Hematopoietic multipotent progenitor cell treated with erythropoietin and hydrocortisone succinate and interleukin-3 and kit ligand, for 15 days (in vitro differentiated cells): Measurements from ENCODE around the gene CHRM3.

ENCODE experiments used
- DNase-seq: peaks from one replicate; pipeline ENCODE4 v3.0.0-alpha.2; 2015; ENCODE audit warnings: low spot score

The CHRM3 gene

DNA sequence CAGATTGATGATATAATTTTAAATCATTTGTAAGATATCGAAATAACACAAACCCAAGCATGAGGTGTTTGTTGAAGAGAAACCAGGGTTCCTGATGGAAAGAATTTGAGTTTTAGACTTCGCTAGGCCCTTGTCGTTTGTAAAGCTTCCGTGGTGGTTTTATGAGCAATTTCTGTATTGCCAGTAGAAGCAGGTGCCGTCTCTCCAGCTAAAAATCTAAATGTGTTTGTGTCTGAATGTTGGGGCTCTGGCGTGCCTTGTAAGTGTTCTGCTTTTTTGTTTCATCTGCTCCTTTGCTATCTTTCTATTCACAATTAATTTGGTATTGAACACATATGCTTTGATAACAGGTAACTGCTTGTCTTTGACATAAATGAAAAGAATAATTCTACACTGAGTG lies 27.5 kb downstream of the CHRM3 start:
- no peak for DNase-seq

DNA sequence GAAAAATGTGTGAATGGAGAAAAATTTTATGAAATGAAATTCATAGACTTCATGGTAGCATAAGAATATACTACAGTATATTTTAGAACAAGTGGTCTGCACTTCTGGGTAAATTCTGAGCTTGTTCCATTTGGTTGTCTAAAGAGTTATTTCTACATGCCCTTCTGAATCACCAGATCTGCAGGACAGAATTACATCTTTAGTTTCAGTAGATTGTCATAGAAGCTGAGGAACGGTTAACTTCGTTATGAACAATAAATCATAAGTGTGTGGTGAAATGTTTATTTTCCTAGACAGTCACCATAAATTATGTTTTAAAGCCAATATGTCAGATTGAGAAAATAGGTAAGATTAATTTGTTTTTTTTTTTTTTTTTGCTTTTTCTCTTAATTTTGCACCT lies 30.9 kb downstream of the CHRM3 start:
- no peak for DNase-seq

- no peak for DNase-seq
Measured at GRCh38 chr1:239417986-239418640, 31.7 kb downstream of the CHRM3 start.

GRCh38 chr1:239418681-239419080 lies 32.3 kb downstream of the CHRM3 start:
- no peak for DNase-seq

GRCh38 chr1:239421811-239422210 lies 35.4 kb downstream of the CHRM3 start:
- no peak for DNase-seq

- DNase-seq: no peak
Measured at GRCh38 chr1:239422818-239423217, 36.5 kb downstream of the CHRM3 start.

GRCh38 chr1:239426821-239427475 lies 40.6 kb downstream of the CHRM3 start:
- DNase-seq: no peak

- DNase-seq: no peak
Measured at GRCh38 chr1:239427712-239428111, 41.3 kb downstream of the CHRM3 start.

DNA sequence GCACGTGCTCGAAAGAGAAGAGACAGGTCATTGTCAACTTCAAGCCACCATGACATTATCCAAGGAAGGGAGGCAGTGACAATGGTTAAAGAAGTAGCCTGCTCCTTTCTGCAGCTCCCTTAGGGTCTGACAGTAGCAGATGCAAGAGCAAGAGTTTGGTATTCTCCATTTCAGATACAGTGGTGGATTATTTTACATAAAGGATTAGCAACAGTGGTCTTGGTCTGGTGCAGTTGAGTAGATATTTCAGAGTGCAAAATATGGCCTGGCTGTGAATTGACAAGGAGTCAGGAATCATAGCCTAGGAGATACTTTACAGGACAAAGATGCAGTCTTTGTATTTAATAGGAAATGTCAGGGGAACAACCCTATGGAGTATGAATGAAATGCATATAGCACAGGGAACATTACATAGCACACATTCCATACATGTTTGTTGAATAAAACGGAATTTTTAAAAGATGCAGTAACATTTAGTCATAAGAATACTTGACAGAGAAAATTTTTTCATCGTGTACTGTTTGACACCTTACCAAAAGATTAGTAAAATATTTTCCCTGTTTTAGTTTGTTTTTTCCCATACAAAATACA lies 41.8 kb downstream of the CHRM3 start:
- DNase-seq: no peak

DNA sequence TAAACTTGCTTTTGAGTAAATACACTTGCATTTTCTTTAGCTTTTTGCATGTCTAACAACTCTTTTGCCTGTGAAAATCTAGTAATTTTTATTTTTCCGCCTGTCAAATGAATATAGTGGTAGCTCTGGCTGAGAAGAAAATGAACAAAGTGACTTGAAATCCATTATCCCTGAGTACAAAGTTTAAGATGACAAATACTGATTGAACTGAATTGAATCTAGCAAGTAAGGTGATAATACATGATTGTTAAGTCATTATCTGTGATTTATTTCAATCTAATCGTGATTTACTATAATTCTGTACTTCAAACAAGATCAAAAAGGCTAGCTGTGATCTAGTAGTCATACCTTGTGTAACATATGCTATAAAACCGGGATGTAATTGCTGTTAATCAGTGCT lies 42.8 kb downstream of the CHRM3 start:
- DNase-seq: no peak

GRCh38 chr1:239432255-239432654 lies 45.9 kb downstream of the CHRM3 start:
- DNase-seq: no peak

DNA sequence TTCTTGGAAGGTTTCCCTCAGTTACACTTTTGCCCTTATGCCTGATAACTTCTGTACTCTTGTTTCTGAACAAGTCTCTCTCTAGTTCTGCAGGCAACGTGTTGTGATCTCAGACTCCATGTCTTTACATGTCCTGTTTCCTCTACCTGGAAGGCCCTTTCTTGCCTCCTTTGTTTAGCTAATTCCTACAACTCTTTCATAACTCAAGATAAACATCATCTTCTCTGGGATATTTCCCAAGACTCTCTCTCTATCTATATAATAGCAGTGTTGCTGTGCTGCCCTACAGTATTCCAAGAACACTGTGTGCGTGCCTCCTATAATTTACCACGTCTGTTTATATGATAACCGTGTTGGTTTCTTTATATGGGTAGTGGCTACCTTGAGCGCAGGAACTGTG lies 47.8 kb downstream of the CHRM3 start:
- no peak for DNase-seq
